ENCODE measurements around the gene AKAP12.

- no peak for TF ChIP-seq EZH2 (IDR thresholded peaks at IDR 0.05)
- TF ChIP-seq POLR2AphosphoS5 (IDR thresholded peaks at IDR 0.05; ENCODE audit: borderline replicate concordance, low read depth, low read length) = no peak
- no peak for TF ChIP-seq FOXP2 (optimal IDR thresholded peaks at IDR 0.05; ENCODE audit: control extremely low read depth, extremely low read length, insufficient read depth)
Observed at GRCh38 chr6:151388997-151389617, 149.3 kb downstream of the AKAP12 start.

Measured in SK-N-MC (cell line).